K562 (cell line): ENCODE data around the gene MAP4K5.

Source experiments
- POLR2A ChIP-seq: fragments of 450-650 bp; conservative IDR thresholded peaks from 2 replicates; pipeline ENCODE4 v1.6.1; 2016
- TCF3 ChIP-seq: sonication (generic); formaldehyde crosslinking; IDR thresholded peaks from 2 replicates; pipeline ENCODE4 v1.4.0; 2020; ENCODE audit warnings: mild to moderate bottlenecking, missing genetic modification reagents
- ZNF232 ChIP-seq: sonication (generic); formaldehyde crosslinking; IDR thresholded peaks from 2 replicates; pipeline ENCODE4 v1.8.0; 2022; ENCODE audit warnings: mild to moderate bottlenecking, missing genetic modification reagents
- TF ChIP-seq, protein P1 (sequence below), 3 experiments: IDR thresholded peaks in 2 of 3; conservative IDR thresholded peaks in 1 of 3; 2 replicates each; pipeline ENCODE4 v1.5.1; 2011 to 2012; ENCODE audit warnings: low read length in 3 of 3, mild to moderate bottlenecking in 3 of 3, control low read depth in 2 of 3, improper control_type of control experiment in 1 of 3, inconsistent platforms in 1 of 3, low read depth in 1 of 3, mixed read lengths in 1 of 3, moderate library complexity in 1 of 3; ENCODE audit not compliant: insufficient read depth in 2 of 3
- TF ChIP-seq, protein P2 (sequence below): fragments of 250-450 bp; sonication (Bioruptor Pico); IDR thresholded peaks from 2 replicates; pipeline ENCODE4 v1.5.0; 2020; ENCODE audit warnings: mild to moderate bottlenecking, borderline replicate concordance
- TF ChIP-seq, protein P3 (sequence below): sonication (generic); formaldehyde crosslinking; IDR thresholded peaks from 2 replicates; pipeline ENCODE4 v1.8.0; 2022; ENCODE audit warnings: mild to moderate bottlenecking, missing genetic modification reagents

DNA sequence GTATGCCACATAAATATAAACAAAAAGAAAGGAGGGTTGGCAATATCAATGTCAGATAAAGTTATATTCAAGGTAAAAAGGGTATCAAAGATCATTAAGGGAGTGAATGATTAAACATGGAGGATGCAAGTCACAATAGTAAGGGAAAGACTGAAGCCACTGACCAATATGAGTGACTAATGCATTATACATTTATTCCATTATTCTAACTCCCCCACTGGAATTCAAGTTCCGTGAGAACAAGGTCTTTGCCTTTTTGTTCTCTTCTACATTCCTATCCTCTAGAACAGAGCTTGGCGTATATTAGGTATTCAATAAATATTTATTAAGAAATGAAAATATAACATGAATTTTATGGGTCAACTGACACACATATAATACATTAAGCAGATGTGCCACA is 30.7 kb downstream of the MAP4K5 start:
- TF ChIP-seq POLR2A (no peak), ZNF232 (CRISPR knock-in tag) (no peak), TCF3 (CRISPR knock-in tag) (no peak)
- TF ChIP-seq, protein P1, sequence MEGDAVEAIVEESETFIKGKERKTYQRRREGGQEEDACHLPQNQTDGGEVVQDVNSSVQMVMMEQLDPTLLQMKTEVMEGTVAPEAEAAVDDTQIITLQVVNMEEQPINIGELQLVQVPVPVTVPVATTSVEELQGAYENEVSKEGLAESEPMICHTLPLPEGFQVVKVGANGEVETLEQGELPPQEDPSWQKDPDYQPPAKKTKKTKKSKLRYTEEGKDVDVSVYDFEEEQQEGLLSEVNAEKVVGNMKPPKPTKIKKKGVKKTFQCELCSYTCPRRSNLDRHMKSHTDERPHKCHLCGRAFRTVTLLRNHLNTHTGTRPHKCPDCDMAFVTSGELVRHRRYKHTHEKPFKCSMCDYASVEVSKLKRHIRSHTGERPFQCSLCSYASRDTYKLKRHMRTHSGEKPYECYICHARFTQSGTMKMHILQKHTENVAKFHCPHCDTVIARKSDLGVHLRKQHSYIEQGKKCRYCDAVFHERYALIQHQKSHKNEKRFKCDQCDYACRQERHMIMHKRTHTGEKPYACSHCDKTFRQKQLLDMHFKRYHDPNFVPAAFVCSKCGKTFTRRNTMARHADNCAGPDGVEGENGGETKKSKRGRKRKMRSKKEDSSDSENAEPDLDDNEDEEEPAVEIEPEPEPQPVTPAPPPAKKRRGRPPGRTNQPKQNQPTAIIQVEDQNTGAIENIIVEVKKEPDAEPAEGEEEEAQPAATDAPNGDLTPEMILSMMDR (IDR thresholded peaks at IDR 0.05 in 2 of 3, conservative IDR thresholded peaks at IDR 0.05 in 1 of 3; ENCODE audit: insufficient read depth in 2 of 3, low read depth in 1 of 3, low read length in 3 of 3) = no peak
- TF ChIP-seq, protein P2, sequence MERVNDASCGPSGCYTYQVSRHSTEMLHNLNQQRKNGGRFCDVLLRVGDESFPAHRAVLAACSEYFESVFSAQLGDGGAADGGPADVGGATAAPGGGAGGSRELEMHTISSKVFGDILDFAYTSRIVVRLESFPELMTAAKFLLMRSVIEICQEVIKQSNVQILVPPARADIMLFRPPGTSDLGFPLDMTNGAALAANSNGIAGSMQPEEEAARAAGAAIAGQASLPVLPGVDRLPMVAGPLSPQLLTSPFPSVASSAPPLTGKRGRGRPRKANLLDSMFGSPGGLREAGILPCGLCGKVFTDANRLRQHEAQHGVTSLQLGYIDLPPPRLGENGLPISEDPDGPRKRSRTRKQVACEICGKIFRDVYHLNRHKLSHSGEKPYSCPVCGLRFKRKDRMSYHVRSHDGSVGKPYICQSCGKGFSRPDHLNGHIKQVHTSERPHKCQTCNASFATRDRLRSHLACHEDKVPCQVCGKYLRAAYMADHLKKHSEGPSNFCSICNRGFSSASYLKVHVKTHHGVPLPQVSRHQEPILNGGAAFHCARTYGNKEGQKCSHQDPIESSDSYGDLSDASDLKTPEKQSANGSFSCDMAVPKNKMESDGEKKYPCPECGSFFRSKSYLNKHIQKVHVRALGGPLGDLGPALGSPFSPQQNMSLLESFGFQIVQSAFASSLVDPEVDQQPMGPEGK (CRISPR knock-in tag) = no peak
- TF ChIP-seq, protein P3, sequence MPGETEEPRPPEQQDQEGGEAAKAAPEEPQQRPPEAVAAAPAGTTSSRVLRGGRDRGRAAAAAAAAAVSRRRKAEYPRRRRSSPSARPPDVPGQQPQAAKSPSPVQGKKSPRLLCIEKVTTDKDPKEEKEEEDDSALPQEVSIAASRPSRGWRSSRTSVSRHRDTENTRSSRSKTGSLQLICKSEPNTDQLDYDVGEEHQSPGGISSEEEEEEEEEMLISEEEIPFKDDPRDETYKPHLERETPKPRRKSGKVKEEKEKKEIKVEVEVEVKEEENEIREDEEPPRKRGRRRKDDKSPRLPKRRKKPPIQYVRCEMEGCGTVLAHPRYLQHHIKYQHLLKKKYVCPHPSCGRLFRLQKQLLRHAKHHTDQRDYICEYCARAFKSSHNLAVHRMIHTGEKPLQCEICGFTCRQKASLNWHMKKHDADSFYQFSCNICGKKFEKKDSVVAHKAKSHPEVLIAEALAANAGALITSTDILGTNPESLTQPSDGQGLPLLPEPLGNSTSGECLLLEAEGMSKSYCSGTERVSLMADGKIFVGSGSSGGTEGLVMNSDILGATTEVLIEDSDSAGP = no peak
